Activated CD8-positive, alpha-beta memory T cell treated with anti-CD3 and anti-CD28 coated beads, Interleukin-2, amount 10 ng/mL, durations not matched to agents 7 days and 5 days (primary cell): ENCODE data around the gene SAPCD2. TPM values are rescaled to one million over a fixed set of nuclear protein-coding genes. Genes with fewer than 3 reads are reported as not detected.

Source experiments
- ATAC-seq: fragments of 150-1000 bp; cut with Tn5 transposase; one replicate; pipeline ENCODE4 v1.10.0; 2021; ENCODE audit warnings: moderate library complexity
- CTCF ChIA-PET: fragments of 350-600 bp; sonication (Branson Sonifier 250); formaldehyde crosslinking; loops from one replicate; lab custom pipeline; 2021; ENCODE audit warnings: antibody characterized with exemption; lab: Charles Lee
- DNase-seq: peaks from one replicate; pipeline ENCODE4 v3.0.0-alpha.2; 2020
- H3K27ac Mint-ChIP-seq: one replicate; pipeline ENCODE4 v1.8.0; 2021; ENCODE audit warnings: mild to moderate bottlenecking, mixed read lengths
- H3K27me3 Mint-ChIP-seq: one replicate; pipeline ENCODE4 v1.8.0; 2021; ENCODE audit warnings: mixed read lengths
- H3K36me3 Mint-ChIP-seq: one replicate; pipeline ENCODE4 v1.8.0; 2021; ENCODE audit warnings: mild to moderate bottlenecking, mixed read lengths
- H3K4me1 Mint-ChIP-seq: one replicate; pipeline ENCODE4 v1.8.0; 2021; ENCODE audit warnings: mixed read lengths
- H3K4me3 Mint-ChIP-seq: one replicate; pipeline ENCODE4 v1.8.0; 2021; ENCODE audit warnings: mild to moderate bottlenecking, moderate library complexity, mixed read lengths
- H3K9me3 Mint-ChIP-seq: one replicate; pipeline ENCODE4 v1.8.0; 2022; ENCODE audit warnings: low read depth, mixed read lengths
- total RNA-seq, 2 experiments: library from RNA; stranded (reverse); gene quantifications; one replicate each; pipeline ENCODE4 v1.2.3, GENCODE V29; 2021

Gene SAPCD2
- total RNA-seq, 2 experiments from 2014 or later, result 31.9 to 40.1 TPM

DNA sequence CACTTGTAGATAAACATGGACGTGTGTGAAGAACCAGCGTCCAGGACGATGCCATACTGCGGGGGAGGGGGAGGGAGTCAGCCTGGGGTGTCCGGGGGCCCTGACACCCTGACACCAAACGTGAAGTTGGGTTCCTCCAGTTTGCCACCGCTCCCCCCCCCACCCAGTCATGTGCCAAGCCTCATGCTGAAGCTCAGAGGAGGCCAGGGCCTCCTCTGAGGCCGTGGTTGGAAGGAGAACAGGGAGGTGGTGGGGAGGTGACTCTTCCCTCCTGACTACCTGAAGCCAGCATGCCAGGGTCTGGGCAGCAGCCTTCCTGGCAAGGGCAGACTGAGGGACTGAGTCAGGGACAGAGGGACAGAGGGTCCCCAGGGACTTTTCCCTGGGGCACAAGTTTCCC lies 18.1 kb downstream of the SAPCD2 start:
- H3K4me3 Mint-ChIP-seq, result no peak overlapping the region
- DNase-seq (no peak), ATAC-seq (no peak)
- H3K27me3 Mint-ChIP-seq, result peaks cover 36% of the 10 kb centered on the region
- no peaks in the 10 kb centered on the region for H3K9me3 Mint-ChIP-seq
- no peak overlapping the region for H3K27ac Mint-ChIP-seq
- no peaks in the 10 kb centered on the region for H3K36me3 Mint-ChIP-seq
- CTCF ChIA-PET, result interaction anchor here (0.9 to 2.3 kb wide), 8 partner anchors 11 to 325 kb away, joined by 3 to 13 read pairs (median 5); partner anchors contain the start of genes AJM1 and SAPCD2
- no peaks in the 10 kb centered on the region for H3K4me1 Mint-ChIP-seq

DNA sequence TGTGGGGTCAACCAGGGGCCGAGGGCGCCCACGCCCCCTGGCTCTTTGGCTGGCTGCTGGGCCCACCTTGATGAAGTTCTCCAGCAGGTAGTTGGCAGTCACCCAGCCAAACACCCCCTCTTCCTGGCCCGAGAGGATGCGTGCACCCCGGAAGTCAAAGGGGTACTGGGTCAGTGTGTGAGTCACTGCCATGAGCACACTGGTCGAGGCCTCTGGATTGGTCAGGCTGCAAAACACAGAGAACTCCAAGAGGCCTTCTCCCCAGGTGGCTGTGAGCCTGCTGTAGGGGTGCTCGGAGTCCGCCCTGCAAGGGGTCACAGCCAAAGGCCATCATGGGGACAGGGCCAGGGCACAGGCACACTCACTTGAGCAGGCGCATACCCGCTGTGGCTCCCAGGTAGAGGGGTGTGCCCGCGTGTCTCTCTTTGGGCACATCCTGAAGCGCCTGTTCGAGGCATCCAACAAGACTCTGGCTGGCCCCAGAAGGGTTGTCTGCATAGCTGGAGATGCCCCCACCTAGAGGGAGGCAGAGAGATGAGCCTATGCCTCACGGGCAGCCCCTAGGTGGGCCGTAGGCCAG lies 19.1 kb downstream of the SAPCD2 start:
- H3K9me3 Mint-ChIP-seq, result no peaks in the 10 kb centered on the region
- H3K27ac Mint-ChIP-seq, result no peak overlapping the region
- peaks cover 46% of the 10 kb centered on the region for H3K27me3 Mint-ChIP-seq
- H3K4me3 Mint-ChIP-seq, result no peak overlapping the region
- CTCF ChIA-PET, result interaction anchor here (2.1 to 5.5 kb wide), 2 partner anchors 12 to 17 kb away, joined by 5 to 183 read pairs; partner anchors contain the start of gene SAPCD2
- no peaks in the 10 kb centered on the region for H3K36me3 Mint-ChIP-seq
- peaks cover 3% of the 10 kb centered on the region for H3K4me1 Mint-ChIP-seq
- DNase-seq, result no peak
- no peak for ATAC-seq

DNA sequence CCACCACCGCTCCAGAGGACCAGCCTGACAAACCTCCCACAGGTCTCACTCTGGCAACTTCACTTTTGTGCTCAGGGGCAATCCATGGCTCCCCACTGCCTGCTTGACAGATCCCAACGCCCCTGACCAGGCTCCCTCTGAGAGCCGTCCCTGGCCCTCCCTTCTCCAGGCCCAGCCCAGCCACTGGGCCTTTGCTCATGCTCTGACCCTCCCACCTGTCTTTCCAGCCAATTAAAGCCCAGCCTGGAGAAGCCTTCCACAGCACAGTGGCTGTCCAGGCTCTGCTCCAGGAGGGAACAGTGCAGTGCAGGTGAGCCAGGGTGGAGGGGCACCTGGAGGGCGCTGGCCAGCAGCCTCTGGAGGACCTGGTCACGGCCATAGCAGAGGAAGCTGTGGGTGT lies 19.8 kb downstream of the SAPCD2 start:
- H3K27ac Mint-ChIP-seq, result no peak overlapping the region
- ATAC-seq (no peak), DNase-seq (no peak)
- no peaks in the 10 kb centered on the region for H3K9me3 Mint-ChIP-seq
- peaks cover 46% of the 10 kb centered on the region for H3K27me3 Mint-ChIP-seq
- peaks cover 3% of the 10 kb centered on the region for H3K4me1 Mint-ChIP-seq
- no peaks in the 10 kb centered on the region for H3K36me3 Mint-ChIP-seq
- CTCF ChIA-PET, result interaction anchor here (1.4 to 5.5 kb wide), 2 partner anchors 18 to 186 kb away, joined by 3 to 183 read pairs; partner anchors contain the start of gene SAPCD2
- H3K4me3 Mint-ChIP-seq, result no peak overlapping the region

DNA sequence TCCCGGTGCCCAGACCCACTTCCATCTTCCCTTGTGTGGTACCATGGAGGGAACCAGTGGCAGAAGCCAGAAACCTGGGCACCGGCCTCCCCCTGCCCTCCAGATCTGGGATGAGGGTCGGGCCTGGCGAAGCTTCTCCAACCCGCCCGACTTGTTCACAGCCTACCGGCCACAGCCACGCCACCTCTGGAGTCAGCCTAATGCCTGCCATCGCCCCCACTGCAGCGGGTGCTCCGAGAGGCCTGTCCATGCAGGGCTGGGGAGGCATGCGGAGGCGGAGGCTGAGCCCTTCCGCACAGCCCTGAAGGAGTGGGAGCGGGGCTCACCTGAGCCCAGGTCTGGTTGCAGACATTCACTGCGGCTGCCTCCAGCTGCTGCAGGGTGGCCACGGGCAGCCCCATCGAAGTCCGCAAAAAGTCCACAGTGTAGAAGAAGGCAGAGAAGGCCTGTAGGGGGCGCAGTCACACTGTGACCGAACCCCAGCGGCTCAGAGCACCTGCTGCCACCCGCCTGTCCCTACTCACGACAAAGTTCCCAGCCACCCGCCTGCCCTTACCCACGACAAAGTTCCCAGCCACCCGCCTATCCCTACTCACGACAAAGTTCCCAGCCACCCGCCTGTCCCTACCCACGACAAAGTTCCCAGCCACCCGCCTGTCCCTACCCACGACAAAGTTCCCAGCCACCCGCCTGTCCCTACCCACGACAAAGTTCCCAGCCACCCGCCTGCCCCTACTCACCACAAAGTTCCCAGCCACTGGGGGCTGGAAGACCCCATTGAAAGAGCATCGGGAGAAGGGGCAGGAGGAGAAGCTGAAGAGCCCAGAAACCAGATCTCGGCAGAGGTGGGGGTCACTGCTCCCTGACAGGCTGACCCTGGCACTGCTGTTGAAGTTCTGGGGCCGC lies 20.6 kb downstream of the SAPCD2 start:
- ATAC-seq (no peak), DNase-seq (peak; percentile 73)
- H3K9me3 Mint-ChIP-seq, result no peaks in the 10 kb centered on the region
- peaks cover 51% of the 10 kb centered on the region for H3K27me3 Mint-ChIP-seq
- peaks cover 7% of the 10 kb centered on the region for H3K4me1 Mint-ChIP-seq
- CTCF ChIA-PET, result interaction anchor here (1.0 to 5.5 kb wide), 7 partner anchors 9 to 187 kb away, joined by 3 to 183 read pairs (median 6); partner anchors contain the start of genes RNF224 and SAPCD2
- H3K27ac Mint-ChIP-seq, result no peak overlapping the region
- H3K4me3 Mint-ChIP-seq, result no peak overlapping the region
- H3K36me3 Mint-ChIP-seq, result no peaks in the 10 kb centered on the region

DNA sequence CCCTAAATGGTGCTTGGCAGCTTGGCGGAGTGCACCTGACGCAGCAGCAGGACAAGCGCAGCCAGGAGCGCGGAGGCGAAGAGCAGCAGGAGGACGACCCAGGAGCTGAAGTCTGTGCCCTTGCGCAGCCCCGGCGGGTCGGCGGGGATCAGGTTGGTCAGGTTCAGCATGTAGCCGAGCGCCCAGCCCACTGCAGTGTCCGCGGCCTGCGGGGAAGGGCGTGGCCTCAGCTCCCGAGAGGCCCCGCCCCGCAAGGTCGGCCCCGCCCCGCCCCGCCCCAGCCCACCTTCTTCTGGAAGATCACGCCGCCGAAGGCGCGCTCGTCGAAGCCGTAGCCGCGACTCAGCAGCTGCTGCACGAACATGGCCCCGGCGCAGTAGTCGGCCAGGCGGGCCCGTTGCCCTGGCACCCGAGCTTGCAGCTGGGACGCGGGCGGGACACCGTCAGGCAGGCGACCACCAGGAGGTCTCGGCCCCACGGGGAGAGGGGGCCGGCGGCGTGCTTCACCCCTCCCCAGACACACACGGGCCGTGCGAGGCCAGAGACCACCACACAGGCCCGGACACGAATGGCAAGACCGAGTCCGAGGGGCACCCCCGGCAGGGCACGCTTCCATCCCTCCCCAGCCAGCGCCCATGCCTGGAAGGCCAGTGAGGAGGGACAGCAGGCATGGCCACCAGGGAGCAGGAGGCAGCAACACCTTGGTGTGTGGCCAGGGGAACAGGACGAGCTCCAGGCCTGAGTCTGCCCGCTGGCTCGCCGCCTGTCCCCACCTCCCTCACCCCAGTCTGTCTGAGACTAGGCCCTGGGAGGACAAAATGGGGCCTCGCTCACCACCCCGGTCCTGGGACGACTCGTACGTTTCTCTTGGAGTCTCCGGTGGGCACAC lies 21.5 kb downstream of the SAPCD2 start:
- H3K27me3 Mint-ChIP-seq, result peaks cover 56% of the 10 kb centered on the region
- H3K36me3 Mint-ChIP-seq, result no peaks in the 10 kb centered on the region
- no peaks in the 10 kb centered on the region for H3K9me3 Mint-ChIP-seq
- ATAC-seq, result no peak
- H3K4me3 Mint-ChIP-seq, result no peak overlapping the region
- no peak for DNase-seq
- H3K4me1 Mint-ChIP-seq, result peaks cover 15% of the 10 kb centered on the region
- CTCF ChIA-PET, result interaction anchor here (1.0 to 5.5 kb wide), 8 partner anchors 10 to 188 kb away, joined by 3 to 183 read pairs (median 6); partner anchors contain the start of genes RNF224 and SAPCD2
- H3K27ac Mint-ChIP-seq, result no peak overlapping the region

DNA sequence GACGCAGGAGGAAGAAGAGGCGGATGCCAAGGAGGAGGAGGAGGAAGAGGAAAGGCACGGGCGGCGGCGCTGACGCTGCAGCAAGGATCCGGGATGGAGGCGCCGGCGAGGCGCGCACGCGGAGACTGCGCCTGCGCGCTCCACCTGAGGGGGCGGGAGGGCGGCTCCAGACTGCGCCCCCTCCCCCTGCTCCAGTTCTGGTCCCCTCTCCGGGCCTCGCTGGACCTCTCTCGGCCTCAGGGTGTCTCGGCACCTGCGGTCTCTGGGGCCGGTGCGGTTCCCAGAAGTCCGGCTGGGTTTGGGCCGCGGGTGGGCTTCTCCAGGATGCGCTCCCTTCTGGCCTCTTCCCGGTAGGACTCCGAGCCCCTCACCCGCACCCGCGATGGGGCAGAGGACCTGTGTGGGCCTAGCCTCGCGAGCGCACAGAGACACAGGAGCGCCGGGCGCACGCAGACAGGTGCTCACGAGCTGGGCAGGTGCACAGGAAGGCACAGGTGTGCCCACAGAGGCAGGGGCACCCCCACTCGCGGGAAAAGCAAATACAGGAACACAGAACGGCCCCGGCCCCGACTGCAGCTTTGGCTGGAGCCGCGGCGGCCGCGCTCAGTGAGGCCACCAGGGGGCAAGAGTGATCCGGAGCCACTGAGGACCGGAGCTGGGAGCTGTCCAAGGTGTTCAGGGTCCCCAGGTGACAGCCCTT lies 24.1 kb downstream of the SAPCD2 start, which contains the start of gene NPDC1:
TSS of gene NPDC1 (minus strand) at position 90 of the 700 bp plus-strand sequence. CDS start 188 bp downstream, outside the sequence.
- Mint-ChIP-seq H3K9me3 (no peaks in the 10 kb centered on the region), H3K27ac (no peak within 1 kb of the TSS), H3K36me3 (no peaks in the 10 kb centered on the region), H3K4me1 (peaks cover 16% of the 10 kb centered on the region), H3K27me3 (peaks cover 43% of the 10 kb centered on the region), H3K4me3 (peak within 1 kb of the TSS; percentile 71)
- DNase-seq (peak; percentile 89), ATAC-seq (peak; percentile 82)
- CTCF ChIA-PET, result interaction anchor here (0.6 to 5.5 kb wide), 45 partner anchors 10 to 316 kb away, joined by 3 to 183 read pairs (median 4); partner anchors contain the start of genes ABCA2, CLIC3, CYSRT1 and FBXW5

DNA sequence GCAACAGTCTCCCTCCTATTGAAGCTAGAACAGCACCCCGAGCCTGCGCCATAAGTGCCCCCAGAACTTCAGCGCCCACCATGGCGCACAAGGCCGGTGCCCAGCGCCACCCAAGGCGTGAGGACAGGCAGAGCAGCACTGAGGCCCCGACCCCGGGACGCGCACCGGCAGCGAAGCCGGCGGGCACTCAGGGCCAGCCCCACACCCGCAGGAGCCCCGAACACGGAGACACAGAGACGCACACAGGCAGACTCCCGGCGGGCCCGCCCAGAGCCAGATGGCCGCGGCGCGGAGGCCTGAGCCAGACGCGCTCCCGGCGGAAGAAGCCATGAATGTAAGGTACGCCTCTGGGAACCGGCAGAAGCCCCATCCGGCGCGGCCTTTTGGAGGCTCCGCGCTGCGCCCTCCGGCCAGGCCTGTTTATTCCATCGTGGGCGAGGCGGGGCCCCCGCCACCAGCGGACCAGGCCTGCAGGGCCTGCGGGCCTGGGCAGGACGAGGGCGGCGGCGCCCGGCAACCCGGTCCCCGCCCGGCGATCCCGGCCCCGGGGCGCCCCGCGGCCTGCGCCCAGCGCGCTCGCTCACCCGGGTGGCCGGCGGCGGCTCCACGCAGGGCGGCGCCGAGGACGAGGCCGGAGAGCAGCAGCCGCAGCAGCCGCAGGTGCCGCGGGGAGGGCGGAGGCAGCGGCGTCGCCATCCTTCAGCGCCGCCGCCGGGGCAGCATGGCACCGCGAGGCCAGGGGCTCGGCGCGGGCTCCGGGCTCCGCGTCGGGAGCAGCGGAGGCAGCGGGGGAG lies 24.9 kb downstream of the SAPCD2 start:
- CTCF ChIA-PET, result interaction anchor here (1.0 to 5.5 kb wide), 13 partner anchors 9 to 234 kb away, joined by 3 to 183 read pairs (median 10); partner anchors contain the start of genes AJM1, PAXX and SAPCD2
- DNase-seq (no peak), ATAC-seq (peak; percentile 26)
- peaks cover 16% of the 10 kb centered on the region for H3K4me1 Mint-ChIP-seq
- no peaks in the 10 kb centered on the region for H3K9me3 Mint-ChIP-seq
- H3K4me3 Mint-ChIP-seq, result peak overlapping the region; percentile 71
- no peaks in the 10 kb centered on the region for H3K36me3 Mint-ChIP-seq
- peaks cover 39% of the 10 kb centered on the region for H3K27me3 Mint-ChIP-seq
- no peak overlapping the region for H3K27ac Mint-ChIP-seq

DNA sequence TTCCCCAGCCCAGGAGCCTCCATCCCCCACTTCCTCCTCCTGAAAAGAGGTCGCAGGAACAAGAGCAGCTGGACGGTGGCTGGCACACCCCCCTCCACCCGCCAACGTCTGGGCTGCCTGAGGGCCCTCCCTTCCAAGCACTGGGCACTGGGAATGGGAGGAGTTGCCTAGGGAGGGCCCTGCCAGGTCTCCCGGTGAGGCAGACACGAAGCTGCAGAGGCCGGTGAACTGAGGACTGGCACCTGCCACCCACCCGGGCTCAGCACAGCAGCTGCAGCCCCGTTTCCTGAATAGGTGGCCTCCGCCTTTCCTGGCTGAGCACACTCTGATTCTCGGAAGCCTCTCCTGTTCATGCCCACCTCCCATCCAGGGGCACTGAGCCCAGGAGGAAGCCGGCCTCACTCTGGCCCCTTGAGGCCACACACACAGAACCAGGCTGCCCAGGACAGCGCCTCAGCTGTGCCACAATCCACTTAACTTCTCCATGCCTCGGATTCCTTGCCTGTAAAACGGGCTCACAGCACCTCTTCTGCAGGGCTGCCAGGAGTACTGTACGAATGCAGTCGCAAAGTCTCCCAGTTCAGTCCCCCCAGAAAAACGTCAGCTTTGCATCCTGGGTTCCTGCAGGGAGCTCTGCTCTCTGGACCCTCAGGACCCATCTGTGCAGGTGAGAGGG lies 25.7 kb downstream of the SAPCD2 start:
- Mint-ChIP-seq H3K9me3 (no peaks in the 10 kb centered on the region), H3K27ac (no peak overlapping the region), H3K4me3 (peak overlapping the region; percentile 71), H3K27me3 (peaks cover 31% of the 10 kb centered on the region), H3K36me3 (no peaks in the 10 kb centered on the region), H3K4me1 (peaks cover 16% of the 10 kb centered on the region)
- no peak for DNase-seq
- CTCF ChIA-PET, result interaction anchor here (0.5 to 2.5 kb wide), 12 partner anchors 9 to 258 kb away, joined by 3 to 37 read pairs (median 4); partner anchors contain the start of genes AJM1, PAXX and SAPCD2
- ATAC-seq, result no peak

DNA sequence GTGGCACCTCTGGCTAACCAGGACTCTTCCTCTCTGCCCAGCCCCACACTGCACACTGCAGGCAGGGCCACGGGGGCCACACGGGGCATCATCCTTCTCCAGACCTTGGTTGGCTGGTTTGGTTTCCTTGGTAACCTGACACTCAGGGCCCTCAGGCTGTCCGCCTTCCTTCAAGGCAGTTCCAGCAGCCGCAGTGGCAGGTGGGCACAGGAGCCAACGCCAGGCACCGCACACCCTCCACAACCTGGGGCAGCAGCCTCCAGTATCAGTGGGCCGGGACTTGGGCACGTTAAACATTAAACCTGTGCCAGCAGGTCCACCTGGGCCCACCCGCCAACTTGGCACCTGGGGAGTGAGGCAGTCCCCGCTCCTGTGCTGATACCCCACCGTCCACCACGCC lies 26.3 kb downstream of the SAPCD2 start:
- no peaks in the 10 kb centered on the region for H3K9me3 Mint-ChIP-seq
- CTCF ChIA-PET, result interaction anchor here (0.8 to 2.5 kb wide), 10 partner anchors 9 to 257 kb away, joined by 3 to 37 read pairs (median 6); partner anchors contain the start of genes PAXX and SAPCD2
- peaks cover 27% of the 10 kb centered on the region for H3K27me3 Mint-ChIP-seq
- H3K36me3 Mint-ChIP-seq, result no peaks in the 10 kb centered on the region
- ATAC-seq (no peak), DNase-seq (no peak)
- H3K4me3 Mint-ChIP-seq, result no peak overlapping the region
- peaks cover 16% of the 10 kb centered on the region for H3K4me1 Mint-ChIP-seq
- H3K27ac Mint-ChIP-seq, result no peak overlapping the region

DNA sequence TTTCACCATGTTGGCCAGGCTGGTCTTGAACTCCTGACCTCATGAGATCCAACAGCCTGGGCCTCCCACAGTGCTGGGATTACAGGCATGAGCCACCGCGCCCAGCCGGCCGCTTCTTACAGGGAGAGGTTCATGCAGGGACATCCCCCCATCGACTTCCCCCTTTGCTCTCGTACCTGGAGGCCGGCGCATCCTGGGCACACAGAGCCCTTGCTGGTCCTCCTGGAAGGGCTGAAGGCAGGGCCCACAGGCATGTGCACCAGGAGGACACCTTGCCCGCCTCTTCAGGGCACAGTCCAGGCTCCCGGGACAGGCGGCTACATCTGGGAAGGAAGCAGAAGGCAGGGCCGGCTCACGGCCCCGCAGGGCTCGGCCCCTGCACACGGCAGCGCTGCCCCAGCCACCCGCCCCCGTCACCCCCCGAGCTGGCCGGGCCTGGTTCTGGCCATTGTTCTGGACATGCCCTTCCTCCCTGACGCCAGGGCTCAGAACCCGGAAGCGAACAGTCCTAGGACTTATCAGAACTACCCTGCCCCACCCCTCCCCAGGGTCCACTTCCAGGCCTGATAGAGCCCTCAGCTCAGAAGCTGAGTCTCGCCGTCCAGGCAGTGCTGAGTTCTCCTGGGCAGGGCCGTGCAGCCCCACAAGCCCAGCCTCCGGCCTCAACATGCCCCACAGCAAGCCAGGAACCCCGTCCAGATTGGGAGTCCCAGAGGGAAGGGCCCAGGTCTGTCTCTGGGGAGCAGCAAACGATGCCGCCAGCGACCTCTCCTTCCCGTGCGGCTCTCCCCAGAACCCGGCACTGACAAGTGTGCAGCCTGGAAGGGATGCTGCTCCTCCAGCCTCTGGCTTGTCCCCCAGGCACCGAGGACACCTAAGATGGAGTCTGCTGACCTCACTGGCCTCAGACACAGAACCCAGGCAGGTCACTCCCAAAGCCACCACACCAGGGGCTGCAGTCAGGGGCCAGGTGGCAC lies 27.3 kb downstream of the SAPCD2 start:
- Mint-ChIP-seq H3K27ac (no peak overlapping the region), H3K4me1 (peaks cover 16% of the 10 kb centered on the region), H3K9me3 (no peaks in the 10 kb centered on the region), H3K4me3 (no peak overlapping the region), H3K27me3 (peaks cover 27% of the 10 kb centered on the region), H3K36me3 (peaks cover 2% of the 10 kb centered on the region)
- DNase-seq (no peak), ATAC-seq (no peak)
- CTCF ChIA-PET, result interaction anchor here (2.5 kb wide), 2 partner anchors 8 to 25 kb away, joined by 32 to 37 read pairs; partner anchors contain the start of gene SAPCD2
